ENCODE data around the gene ANKHD1.
A peak's percentile ranks its signal among the peaks of the same experiment; 100 is the strongest.
"Not testable (repeated sequence)": the region's sequence is repeated elsewhere in the genome, so short reads cannot be mapped to it uniquely, and the experiment has no call there.

ANKHD1 gene

DNA sequence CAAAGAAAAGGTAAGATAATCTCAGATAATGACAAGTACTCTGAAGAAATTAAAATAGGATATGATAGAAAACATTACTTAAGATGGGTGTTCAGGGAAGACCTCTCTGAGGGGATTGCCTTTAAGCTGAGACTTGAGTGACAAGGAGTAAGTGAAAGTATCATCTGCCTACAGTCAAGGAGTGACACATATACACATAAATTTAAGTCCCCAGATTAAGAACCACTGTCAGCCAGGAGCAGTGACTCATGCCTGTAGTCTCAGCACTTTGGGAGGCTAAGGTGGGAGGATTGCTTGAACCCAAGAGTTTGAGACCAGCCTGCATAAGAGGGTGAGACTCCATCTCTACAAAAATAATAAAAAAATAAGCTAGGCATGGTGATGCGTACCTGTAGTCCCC, 19.7 kb upstream of the ANKHD1 start:
- no peak for DNase-seq

DNA sequence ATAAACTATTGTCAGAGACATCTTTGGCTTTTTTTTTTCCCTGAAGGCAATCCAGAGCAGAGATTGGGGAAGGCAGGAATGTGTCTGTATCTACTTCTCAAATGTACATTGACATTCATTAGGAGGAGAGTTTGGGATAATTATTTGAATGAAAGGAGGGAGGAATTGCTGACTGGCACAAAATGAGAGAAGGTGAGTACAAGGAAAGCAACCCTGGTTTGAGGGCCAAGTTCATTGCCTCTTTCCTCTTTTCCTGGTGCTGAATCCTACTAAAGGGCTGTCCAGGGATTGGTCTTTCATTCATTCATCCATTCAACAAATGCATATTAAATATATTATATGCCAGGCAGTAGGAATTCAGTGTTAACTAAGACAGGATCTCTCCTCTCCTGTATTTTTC, 18.8 kb upstream of the ANKHD1 start:
- DNase-seq = no peak

DNA sequence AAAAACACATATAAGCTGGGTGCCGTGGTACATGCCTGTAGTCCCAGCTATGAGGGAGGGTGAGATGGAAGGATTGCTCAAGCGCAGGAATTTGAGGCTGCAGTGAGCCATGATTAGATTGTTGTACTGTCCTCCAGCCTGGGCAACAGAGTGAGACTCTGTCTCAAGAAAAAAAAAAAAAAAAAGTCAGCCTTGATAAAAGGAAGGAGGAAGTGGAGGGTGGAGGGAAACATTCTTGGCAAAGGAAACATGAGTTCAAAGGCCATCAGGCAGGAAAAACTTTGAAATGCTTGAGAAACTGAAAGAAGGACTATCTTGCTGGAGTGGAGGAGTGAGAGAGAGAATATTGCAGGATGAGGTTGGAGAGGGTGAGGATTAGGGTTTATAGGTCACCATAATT, 18.3 kb upstream of the ANKHD1 start:
- no peak for DNase-seq

DNA sequence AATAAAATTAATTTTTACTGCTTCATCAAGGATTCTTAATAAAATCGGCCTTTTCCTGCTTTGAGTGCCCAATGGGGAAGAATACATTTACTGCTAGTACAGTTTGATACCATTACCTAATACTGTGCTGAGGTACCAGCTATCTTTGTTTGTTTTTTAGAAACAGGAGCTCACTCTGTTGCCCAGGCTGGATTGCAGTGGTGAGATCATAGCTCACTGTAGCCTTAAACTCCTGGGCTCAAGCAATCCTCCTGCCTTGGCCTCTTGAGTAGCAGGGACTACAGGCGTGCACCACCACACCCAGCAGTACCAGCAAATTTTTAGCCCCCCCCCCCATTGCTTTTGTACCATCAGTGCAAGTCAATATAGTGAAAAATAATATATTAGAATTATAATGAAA, 13.6 kb upstream of the ANKHD1 start:
- DNase-seq = no peak

DNA sequence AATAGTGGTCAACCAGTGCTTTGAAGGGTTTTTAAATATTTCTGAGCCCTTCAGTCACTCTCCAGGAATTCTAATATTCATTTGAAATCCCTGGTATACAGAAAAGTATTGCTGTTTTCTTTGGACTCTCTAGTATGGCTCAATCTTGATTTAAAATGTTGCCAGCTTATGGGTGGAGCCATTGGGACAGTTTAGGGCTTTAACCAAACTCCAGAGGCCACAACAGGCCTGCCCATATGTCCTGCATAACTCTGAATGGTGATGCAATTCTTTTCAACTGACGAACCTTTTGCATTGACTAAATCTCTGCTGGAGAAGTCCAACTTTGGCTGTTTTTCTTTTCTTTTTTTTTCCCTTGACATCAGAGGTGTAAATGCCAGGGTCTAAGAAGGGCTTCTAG, 10.3 kb upstream of the ANKHD1 start:
- no peak for DNase-seq

DNA sequence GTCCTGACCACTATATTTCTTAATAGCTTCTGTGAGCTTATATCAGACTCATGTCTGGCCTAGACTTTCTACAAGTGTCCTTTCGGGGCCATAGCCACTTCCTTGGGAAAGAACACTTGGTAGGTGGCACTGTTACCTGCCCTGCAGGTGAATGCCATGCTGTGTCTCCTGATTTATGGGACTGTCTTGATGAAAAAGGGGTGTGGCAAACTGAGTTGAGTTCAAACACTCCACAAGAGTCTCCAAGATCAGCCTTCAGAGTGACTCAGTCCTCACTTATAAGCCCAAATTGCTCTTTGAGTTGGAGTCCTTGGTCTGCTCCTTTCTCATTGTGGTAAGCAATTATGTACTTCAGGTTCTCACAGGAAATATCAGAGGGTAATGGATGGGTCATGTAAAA, 9.9 kb upstream of the ANKHD1 start:
- DNase-seq = no peak

DNA sequence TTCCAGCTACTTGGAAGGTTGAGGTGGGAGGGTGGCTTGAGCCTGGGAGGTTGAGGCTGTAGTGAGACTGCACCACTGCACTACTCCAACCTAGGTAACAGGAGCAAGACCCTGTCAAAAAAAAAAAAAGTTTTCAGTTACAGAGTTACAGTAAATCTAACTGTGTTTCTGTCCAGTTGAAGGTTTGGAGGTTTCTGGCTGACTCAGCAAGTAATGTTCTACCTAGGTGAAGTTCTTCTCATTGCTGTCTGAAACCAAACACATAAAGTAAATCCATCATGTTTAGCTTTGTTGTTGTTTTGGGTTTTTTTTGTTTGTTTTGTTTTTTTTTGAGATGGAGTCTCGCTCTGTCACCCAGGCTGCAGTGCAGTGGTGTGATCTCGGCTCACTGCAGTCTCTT, 7.9 kb upstream of the ANKHD1 start:
- no peak for DNase-seq

DNA sequence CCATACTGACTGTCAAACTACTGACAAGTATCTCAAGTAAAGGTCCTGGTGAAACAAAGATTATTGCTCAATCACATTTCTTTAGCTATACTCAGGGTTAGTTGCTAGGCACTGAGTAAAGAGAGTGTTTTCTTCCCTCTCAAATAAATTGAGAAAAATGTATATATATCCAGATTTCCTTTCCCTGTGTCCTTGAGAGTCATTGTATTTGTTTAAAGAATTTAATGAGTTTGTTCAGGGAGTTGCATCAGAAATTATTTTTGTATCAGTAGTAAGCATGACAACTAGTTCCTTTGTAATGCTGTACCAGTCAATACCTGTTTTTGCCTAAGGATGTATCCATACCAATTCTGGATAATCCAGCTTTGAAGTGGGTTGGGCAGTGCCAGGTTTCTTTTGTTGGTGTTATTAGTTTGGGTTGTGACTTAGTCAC, 3.2 kb upstream of the ANKHD1 start:
- DNase-seq = no peak

DNA sequence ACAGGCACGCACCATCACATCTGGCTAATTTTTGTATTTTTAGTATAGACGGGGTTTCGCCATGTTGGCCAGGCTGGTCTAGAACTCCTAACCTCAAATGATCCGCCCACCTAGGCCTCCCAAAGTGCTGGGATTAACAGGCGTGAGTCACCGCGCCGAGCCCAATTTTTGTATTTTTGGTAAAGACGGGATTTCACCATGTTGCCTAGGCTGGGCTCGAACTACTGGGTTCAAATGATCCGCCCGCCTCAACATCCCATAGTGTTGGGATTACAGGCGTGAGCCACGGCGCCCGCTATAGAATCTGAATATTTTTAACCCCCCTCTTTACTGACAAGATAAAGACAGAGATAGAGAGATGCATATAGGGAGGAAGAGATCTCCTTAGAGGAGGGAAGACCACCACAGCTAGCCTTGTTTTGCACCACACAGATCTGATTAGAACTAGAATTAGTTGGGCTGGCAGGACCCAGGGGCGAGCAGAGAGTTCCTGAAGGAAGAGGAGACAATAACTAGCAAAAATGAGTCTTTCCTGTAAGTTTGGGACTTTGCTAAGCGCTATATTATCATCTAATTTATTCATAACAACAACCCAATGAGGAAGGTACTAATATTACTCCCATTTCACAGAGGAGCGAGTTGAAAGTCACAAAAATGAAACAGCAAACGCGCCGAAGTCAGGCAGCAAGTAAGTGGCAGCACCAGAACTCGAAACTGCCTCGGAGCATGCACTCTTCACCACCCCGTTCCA, 1.5 kb upstream of the ANKHD1 start:
- DNase-seq = no peak

DNA sequence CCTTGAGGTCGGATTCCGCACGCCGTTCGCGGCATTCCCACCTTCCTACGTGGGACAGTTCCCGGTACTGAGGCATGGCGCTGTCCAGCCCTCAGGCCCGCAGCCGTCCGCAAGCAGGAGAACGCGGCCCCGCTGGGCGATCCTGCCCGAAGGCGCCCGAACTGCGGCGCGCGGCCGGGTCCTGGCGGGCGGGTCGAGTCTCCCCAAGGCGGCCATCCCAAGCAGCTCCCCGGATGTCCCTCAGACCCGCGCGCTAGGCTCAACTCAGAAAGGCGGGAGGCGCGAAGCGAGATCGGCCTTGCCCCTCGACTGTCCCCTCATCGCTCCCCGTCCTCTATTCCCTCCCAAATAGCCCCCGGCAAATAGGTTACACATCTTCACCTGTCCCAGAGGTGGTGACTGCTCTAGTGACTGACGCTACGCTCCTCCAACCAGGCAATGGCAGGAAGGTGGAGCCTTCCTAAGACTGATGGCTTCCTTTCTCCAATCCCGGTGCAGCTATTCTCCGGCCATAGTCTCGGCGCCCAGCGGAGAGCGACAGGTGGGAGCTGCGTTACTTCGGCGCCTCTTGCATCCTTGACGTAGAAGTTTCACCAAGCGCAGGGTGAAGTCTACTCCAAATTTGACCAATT, 787 bp upstream of the ANKHD1 start:
- DNase-seq = peak; percentile 73

DNA sequence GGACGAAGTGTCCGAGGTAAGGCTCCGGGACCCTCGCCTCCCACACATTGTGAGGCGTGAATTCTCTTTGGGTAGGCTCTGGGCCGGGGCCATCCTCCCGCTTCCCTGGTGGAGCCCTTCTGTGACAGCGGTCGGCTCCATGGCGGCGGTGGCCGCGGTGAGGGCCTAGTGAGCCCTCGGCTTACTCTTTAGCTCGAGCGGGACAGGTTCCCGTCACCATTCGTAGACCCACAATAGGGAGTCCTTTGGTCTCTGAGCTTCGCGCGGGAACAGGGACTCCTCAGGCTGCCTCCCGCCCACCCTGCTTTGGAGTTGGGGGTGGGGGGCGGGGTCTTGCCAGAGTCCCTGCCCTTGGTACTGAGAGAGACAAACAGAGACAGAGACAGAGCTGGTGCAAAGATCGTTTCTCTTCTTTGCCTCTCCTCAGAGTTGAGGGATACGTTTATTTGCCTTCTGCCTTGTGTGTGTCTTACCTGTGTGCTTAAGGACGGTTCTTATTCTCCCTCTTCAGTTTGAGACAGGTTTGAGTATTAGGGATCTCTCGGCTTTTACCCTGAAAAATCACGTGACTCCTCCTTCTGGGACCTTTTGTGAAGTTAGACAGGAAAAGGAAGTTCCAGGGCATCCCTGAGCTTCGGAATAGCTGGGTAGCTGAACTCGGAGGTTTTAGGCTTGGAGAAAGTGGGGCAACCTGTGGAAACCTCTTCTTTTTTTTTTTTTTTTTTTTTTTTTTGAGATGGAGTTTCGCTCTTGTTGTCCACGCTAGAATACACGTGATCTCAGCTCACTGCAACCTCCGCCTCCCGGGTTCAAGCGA, 833 bp downstream of the ANKHD1 start:
- DNase-seq = peak; percentile 20

DNA sequence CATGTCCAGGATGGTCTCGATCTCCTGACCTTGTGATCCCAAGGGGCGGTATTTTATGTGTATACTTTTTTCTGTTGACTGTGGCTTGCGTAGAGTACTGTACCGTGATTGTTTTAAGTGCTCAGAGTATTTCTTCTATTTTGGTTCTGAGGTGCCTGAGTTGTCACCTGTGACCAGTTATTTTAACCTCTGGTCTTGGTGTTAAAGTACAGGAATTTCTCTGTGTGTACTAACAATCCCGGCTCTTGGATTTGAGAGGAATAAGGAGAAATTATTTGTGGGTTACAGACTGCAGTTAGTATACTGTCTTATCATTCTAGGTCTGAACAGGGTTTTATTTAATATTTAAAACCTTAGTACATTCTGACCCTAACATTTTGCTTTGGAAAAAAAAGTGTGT, 2.0 kb downstream of the ANKHD1 start:
- no peak for DNase-seq

DNA sequence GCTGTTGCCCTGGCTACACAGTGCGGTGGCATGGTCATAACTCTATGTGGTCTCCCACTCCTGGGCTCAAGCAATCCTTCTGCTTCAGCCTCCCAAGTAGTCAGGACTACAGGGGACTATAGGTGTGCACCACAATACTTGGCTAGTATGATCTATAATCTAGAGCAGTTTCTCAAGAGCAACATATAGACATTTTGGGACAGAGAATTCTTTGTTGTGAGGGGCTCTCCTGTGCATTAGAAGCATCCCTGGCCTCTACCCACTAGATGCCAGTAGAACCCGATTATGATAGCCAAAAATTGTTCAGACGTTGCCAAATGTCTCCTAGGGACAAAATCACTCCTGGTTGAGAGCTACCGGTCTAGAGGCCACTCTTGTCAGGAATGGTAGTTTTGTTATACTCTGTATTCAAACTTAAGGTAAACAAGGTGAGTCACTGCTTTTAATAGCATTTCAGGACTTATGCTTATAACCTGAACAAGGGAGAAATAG, 7.2 kb downstream of the ANKHD1 start:
- DNase-seq = no peak

DNA sequence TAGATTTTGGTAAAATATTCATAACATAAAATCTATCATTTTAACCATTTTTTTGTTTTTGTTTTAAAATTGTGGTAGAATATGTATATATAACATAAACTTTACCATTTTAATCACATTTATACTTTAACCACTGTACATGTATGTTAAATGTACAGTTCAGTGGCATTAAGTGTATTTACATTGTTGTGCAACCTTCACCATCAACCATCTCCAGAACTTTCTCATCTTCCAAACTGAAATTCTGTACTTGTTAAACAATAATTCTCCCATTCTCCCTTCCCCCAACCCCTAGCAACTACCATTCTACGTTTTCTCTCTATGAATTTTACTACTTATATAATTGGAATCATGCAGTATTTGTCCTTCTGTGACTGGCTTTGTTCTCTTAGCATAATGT, 11.6 kb downstream of the ANKHD1 start:
- no peak for DNase-seq

DNA sequence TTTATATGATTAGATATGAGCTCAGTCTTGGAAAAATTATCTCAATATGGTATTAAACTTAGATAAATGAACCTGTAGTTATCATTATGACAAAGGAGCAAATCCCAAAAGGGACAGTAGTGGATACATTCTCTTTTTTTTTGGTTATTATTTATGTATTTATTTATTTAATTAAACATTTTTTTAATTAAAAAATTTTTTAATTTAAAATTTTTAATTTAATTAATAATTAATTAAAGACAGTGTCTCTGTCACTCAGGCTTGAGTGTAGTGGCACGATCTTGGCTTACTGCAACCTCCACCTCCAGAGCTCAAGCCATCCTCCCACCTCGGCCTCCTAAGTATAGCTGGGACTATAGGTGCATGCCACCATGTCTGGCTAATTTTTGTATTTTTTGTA, 15.6 kb downstream of the ANKHD1 start:
- DNase-seq = no peak

DNA sequence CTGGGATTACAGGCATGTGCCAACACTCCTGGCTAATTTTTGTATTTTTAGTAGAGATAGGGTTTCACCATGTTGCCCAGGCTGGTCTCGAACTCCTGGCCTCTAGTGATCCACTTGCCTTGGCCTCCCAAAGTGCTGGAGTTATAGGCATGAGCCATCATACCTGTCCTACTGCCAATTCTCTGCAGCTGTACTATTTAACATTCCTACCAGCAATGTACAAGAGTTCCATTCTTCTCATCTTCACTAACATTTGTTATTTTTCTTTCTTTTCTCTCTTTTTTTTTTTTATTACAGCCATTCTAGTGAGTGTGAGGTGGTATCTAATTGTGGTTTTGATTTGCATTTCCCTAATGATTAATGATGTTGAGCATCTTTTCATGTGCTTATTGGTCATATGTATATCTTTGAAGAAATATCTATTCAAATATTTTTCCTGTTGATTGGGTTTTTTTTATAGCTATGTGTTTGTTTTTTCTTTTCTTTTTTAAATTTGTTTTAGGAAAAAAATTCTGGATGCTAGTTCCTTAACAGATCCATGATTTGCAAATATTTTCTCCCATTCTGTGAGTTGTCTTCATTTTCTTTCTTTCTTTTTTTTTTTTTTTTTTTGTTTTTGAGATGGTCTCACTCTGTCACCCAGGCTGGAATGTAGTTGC, 17.4 kb downstream of the ANKHD1 start:
- DNase-seq = no peak

DNA sequence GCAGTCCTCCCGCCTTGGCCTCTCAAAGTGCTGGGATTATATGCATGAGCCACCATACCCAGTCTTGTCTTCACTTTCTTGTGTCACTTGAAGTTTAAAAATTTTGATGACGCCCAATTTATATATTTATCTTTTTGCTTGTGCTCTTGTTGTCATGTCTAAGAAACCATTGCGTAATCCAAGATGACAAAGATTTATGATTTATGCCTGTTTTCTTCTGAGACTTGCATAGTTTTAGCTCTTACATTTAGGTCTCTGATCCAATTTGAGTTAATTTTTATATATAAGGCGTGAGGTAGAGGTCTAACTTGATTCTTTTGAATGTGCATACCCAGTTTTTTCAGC, 18.6 kb downstream of the ANKHD1 start:
- no peak for DNase-seq

DNA sequence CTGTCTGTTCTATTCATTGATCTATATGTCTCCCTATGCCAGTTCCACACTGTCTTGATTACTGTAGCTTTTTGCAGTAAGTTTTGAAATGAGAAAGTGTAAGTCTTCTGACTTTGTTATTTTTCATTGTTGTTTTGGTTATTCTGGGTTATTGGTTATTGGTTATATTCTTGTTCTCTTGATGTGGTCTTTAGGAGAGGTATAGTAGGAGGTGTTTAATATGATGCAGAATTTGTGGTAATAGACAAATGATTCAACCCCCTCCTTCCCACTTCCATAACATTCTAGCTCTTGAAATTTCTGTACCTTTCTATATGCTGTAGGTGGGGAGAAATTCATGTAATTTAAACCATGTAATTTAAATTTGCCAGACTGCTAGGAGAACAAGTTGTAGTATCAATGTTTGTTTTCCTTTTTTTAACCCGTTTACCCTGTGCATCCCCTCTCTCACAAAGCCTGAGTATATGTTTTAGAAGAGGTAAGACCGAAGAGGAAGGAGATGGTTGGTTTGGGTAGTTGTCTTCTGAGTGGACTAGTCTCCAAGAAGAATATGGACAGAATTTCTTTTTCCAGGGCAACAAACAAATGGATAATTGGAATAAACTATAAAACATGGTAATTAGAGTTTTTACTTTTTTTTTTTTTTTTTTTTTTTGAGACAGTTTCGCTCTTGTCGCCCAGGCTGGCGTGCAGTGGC, 19.2 kb downstream of the ANKHD1 start:
- no peak for DNase-seq

DNA sequence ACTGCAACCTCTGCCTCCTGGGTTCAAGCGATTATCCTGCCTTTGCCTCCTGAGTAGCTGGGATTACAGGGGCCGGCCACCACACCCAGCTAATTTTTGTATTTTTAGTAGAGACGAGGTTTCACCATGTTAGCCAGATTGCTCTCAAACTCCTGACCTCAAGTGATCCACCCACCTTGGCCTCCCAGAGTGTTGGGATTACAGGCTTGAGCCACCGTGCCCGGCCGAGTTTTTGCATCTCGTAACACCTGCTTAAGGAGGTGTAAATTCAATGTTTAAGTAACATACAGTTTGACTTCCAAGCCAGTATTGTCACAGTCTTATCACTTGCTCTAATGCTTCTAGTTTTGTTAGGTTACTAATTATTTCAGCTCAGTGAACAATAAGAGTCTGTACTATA, 19.7 kb downstream of the ANKHD1 start:
- not testable (repeated sequence) for DNase-seq

DNA sequence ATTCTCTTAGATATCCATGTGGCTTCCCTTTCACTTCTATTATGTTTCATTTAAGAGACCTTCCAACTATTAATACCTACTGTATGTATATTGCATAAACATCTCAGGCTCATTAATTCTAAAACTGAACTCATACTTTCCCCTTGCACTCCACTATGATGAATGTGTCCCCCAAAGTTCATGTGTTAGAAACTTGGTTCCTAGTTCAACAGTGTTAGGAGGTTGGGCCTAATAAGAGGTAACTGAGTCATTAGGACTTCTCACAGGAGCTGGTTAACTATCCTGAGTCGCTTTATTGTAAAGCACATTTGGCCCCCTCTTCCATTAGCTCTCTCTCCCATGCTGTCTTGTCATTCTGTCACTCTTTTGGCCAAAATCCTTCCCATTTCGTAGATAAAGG, 22.0 kb downstream of the ANKHD1 start:
- DNase-seq = no peak

DNA sequence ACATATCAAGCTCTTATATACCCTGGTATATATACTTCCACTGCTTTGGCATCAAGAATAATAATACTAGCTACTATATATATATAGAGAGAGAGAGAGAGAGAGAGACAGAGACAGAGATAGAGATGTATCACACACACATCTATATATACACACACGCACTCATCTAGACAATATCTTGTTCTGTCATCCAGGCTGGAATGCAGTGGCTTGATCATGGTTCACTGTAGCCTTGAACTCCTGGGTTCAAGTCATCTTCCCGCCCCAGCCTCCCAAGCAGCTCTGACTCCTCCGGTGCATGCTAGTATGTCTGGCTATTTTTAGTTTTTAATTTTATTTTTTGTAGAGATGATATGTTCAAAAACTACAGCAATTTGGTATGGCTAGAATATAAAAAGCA, 22.5 kb downstream of the ANKHD1 start:
- no peak for DNase-seq

DNA sequence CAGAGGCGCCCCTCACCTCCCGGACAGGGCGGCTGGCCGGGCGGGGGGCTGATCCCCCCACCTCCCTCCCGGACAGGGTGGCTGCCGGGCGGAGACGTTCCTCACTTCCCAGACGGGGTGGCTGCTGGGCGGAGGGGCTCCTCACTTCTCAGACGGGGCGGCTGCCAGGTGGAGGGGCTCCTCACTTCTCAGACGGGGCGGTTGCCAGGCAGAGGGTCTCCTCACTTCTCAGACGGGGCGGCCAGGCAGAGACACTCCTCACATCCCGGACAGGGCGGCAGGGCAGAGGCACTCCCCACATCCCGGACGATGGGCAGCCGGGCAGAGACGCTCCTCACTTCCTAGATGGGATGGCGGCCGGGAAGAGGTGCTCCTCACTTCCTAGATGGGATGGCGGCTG, 26.1 kb downstream of the ANKHD1 start:
- DNase-seq = not testable (repeated sequence)

DNA sequence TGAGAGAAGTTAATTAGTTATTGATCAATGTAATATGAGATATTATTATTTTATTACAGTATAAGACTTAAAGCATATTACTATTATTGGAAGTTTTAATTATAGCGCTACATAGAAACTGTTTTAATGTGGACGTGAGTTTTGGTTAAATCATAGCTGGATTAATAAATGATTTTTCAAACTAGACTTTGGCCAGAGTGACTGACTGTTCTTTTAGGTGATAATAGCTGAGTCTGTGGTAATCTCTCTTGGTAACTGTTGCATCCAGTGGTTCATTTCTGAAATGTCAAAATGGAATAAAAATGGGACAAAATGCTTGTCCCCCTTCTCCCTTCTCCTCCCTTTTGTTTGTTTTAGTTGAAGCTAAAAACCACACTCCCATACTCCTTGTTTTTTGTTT, 28.1 kb downstream of the ANKHD1 start:
- DNase-seq = no peak

All from NCI-H2171 (cell line).